Activated B cell treated with CpG ODN at 0.5 μM for 24 hours (primary cell): Measurements from ENCODE around the gene SCAMP1. TPM values are rescaled to one million over a fixed set of nuclear protein-coding genes. Genes with fewer than 3 reads are reported as not detected.

ENCODE experiments used
- ATAC-seq: fragments of 200-7000 bp; cut with Tn5 transposase; one replicate; pipeline ENCODE4 v1.10.0; 2021; ENCODE audit warnings: low read depth, mild to moderate bottlenecking, moderate library complexity
- CTCF ChIA-PET: fragments of 350-600 bp; sonication (Branson Sonifier 250); formaldehyde crosslinking; loops from one replicate; lab custom pipeline; 2021; ENCODE audit warnings: antibody characterized with exemption; lab: Charles Lee
- POLR2A ChIA-PET: fragments of 350-600 bp; sonication (Branson Sonifier 250); formaldehyde crosslinking; loops from one replicate; lab custom pipeline; 2021; ENCODE audit warnings: antibody characterized with exemption; lab: Charles Lee
- DNase-seq: peaks from one replicate; pipeline ENCODE4 v3.0.0; 2022
- H3K27ac Mint-ChIP-seq: one replicate; pipeline ENCODE4 v1.8.0; 2020; ENCODE audit warnings: mixed read lengths
- H3K27me3 Mint-ChIP-seq: one replicate; pipeline ENCODE4 v1.8.0; 2021; ENCODE audit warnings: mixed read lengths
- H3K36me3 Mint-ChIP-seq: one replicate; pipeline ENCODE4 v1.8.0; 2021; ENCODE audit warnings: low read depth, mixed read lengths
- H3K4me1 Mint-ChIP-seq: one replicate; pipeline ENCODE4 v1.8.0; 2021; ENCODE audit warnings: mixed read lengths
- H3K4me3 Mint-ChIP-seq: one replicate; pipeline ENCODE4 v1.8.0; 2020; ENCODE audit warnings: mild to moderate bottlenecking, mixed read lengths
- H3K9me3 Mint-ChIP-seq: one replicate; pipeline ENCODE4 v1.8.0; 2020; ENCODE audit warnings: mixed read lengths
- intact Hi-C: fragments of 100-400 bp; cut with micrococcal nuclease; formaldehyde crosslinking; loops from one replicate; pipeline ENCODE4 v1.15.1; 2024
- total RNA-seq: library from RNA; stranded (reverse); gene quantifications from 2 replicates; pipeline ENCODE4 v1.2.3, GENCODE V29; 2022
- TF ChIP-seq, protein P1 (sequence below): fragments of 200-600 bp; IDR thresholded peaks from one replicate; pipeline ENCODE4 v1.8.0; 2022; ENCODE audit warnings: antibody characterized with exemption, mild to moderate bottlenecking

The SCAMP1 gene
- total RNA-seq, 1 donor from 2014 or later, result 9.6 TPM

DNA sequence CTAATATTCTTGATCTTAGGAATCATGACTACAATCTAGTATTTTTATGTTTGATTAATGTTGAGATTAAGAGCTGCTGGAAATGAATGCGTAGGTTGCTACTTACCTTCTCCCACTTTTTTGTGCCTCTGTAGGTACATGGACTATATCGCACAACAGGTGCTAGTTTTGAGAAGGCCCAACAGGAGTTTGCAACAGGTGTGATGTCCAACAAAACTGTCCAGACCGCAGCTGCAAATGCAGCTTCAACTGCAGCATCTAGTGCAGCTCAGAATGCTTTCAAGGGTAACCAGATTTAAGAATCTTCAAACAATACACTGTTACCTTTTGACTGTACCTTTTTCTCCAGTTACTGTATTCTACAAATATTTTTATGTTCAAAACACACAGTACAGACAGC lies 115.0 kb downstream of the SCAMP1 start:
- H3K27me3 Mint-ChIP-seq, result no peaks in the 10 kb centered on the region
- H3K27ac Mint-ChIP-seq, result no peak overlapping the region
- no peak overlapping the region for H3K4me3 Mint-ChIP-seq
- ChIA-PET CTCF (no interaction called here), POLR2A (no interaction called here)
- ATAC-seq (no peak), DNase-seq (no peak)
- peaks cover 3% of the 10 kb centered on the region for H3K36me3 Mint-ChIP-seq
- TF ChIP-seq, protein P1, sequence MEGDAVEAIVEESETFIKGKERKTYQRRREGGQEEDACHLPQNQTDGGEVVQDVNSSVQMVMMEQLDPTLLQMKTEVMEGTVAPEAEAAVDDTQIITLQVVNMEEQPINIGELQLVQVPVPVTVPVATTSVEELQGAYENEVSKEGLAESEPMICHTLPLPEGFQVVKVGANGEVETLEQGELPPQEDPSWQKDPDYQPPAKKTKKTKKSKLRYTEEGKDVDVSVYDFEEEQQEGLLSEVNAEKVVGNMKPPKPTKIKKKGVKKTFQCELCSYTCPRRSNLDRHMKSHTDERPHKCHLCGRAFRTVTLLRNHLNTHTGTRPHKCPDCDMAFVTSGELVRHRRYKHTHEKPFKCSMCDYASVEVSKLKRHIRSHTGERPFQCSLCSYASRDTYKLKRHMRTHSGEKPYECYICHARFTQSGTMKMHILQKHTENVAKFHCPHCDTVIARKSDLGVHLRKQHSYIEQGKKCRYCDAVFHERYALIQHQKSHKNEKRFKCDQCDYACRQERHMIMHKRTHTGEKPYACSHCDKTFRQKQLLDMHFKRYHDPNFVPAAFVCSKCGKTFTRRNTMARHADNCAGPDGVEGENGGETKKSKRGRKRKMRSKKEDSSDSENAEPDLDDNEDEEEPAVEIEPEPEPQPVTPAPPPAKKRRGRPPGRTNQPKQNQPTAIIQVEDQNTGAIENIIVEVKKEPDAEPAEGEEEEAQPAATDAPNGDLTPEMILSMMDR, result no peak
- H3K9me3 Mint-ChIP-seq, result no peaks in the 10 kb centered on the region
- intact Hi-C loops, result no loop called here
- no peaks in the 10 kb centered on the region for H3K4me1 Mint-ChIP-seq

DNA sequence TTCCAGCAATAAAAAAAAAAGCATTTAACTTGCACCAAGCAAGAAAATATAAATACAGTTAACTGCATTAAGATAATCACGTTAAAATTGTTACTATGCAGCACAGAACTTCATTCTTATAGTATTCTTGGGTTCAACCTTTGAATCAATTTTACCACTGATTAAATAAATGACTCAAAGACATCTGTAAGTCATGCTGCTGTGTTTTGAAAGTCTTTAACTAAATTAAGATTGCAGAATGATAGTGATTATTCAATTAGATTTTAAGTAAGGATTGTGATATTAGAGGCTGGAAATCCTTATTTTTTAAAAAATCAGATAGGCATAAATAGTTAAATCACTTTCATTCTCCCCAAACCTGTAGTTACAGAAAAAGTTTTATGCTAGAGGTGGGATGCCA lies 116.4 kb downstream of the SCAMP1 start:
- no peak for ATAC-seq
- TF ChIP-seq, protein P1, result no peak
- no peak overlapping the region for H3K4me3 Mint-ChIP-seq
- DNase-seq, result no peak
- POLR2A ChIA-PET, result interaction anchor here (1.0 kb wide), 1 partner anchor 421 kb away, joined by 3 read pairs; no protein-coding TSS in a partner anchor
- no peaks in the 10 kb centered on the region for H3K27me3 Mint-ChIP-seq
- intact Hi-C loops, result no loop called here
- H3K4me1 Mint-ChIP-seq, result no peaks in the 10 kb centered on the region
- peaks cover 3% of the 10 kb centered on the region for H3K36me3 Mint-ChIP-seq
- CTCF ChIA-PET, result no interaction called here
- H3K9me3 Mint-ChIP-seq, result no peaks in the 10 kb centered on the region
- H3K27ac Mint-ChIP-seq, result no peak overlapping the region

DNA sequence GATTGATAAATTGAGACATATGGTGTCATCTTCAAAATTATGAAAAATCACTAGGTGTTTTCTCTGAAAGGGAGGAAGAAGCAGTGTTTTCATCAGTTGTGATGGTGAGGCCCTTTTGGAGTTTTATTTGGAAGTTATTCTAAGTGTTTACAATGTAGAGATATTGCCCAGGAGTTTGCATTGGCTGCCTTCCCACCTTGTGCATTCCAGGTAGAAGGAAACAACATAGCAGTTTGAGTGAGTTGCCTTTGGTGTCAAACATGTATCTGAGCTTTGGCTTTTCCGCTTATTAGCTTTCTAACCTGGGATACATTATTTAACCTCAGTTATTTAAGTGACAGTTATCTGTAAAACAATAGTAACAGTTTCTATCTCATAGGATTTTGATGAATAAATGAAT lies 122.5 kb downstream of the SCAMP1 start:
- no peak overlapping the region for H3K27ac Mint-ChIP-seq

DNA sequence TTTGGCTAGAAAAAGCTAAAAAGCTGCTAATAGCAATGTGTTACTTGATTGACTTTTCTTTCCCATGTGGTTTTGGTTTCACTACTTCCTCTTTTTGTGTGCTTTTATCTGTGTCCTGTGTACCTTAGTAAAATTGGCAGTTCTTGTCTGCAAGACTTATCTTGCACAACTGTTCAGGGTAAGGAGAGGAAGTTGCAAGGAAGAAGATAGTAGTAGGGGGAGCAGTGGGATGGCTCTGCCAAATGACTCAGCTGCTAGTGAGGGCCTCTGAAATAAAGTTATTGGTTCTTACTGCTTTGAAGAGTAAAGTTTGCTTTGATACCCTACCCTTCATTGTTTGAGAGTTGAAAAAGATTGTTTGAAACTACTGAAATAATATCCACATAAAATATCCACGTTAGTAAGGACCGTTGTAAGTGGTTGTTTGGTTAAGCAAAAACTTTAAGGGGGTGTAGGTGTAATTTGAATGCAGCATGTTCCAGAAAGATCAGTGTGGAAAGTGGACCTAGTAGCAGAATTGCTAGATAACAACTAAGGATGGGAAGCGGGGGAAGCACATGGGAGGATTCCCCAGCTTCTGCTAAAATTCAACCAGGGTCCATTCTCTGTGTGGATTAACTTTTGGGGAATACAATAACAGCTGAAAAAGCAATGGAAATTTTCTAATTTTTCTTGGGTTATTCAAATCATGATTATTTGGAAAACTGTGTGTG lies 123.5 kb downstream of the SCAMP1 start:
- intact Hi-C loops, result loop anchor here (2.0 to 5.0 kb wide), 2 partner anchors 27 to 122 kb away; partner anchors contain the start of gene SCAMP1
- Mint-ChIP-seq H3K36me3 (peaks cover 17% of the 10 kb centered on the region), H3K4me1 (peaks cover 20% of the 10 kb centered on the region), H3K27ac (peak overlapping the region; percentile 60), H3K4me3 (no peak overlapping the region), H3K27me3 (no peaks in the 10 kb centered on the region), H3K9me3 (no peaks in the 10 kb centered on the region)
- DNase-seq (no peak), ATAC-seq (peak; percentile 99)
- CTCF ChIA-PET, result interaction anchor here (1.2 to 1.8 kb wide), 3 partner anchors 16 to 649 kb away, joined by 4 to 7 read pairs (median 6); no protein-coding TSS in a partner anchor
- POLR2A ChIA-PET, result interaction anchor here (0.6 to 1.0 kb wide), 4 partner anchors 16 to 755 kb away, joined by 3 to 8 read pairs (median 3); partner anchors contain the start of genes ARSB and LHFPL2
- TF ChIP-seq, protein P1, result no peak

More for the DNA sequence above, 122.5 kb downstream of the SCAMP1 start:
- no peak overlapping the region for H3K4me3 Mint-ChIP-seq
- no peak for ATAC-seq
- intact Hi-C loops, result loop anchor here (2.0 to 5.0 kb wide), 2 partner anchors 28 to 121 kb away; partner anchors contain the start of gene SCAMP1
- DNase-seq, result no peak
- CTCF ChIA-PET, result interaction anchor here (1.2 to 1.8 kb wide), 3 partner anchors 15 to 650 kb away, joined by 4 to 7 read pairs (median 6); no protein-coding TSS in a partner anchor
- H3K9me3 Mint-ChIP-seq, result no peaks in the 10 kb centered on the region
- POLR2A ChIA-PET, result interaction anchor here (0.6 to 1.0 kb wide), 4 partner anchors 15 to 756 kb away, joined by 3 to 8 read pairs (median 3); partner anchors contain the start of genes ARSB and LHFPL2
- peaks cover 7% of the 10 kb centered on the region for H3K36me3 Mint-ChIP-seq
- H3K4me1 Mint-ChIP-seq, result peaks cover 20% of the 10 kb centered on the region
- TF ChIP-seq, protein P1, result no peak
- H3K27me3 Mint-ChIP-seq, result no peaks in the 10 kb centered on the region

DNA sequence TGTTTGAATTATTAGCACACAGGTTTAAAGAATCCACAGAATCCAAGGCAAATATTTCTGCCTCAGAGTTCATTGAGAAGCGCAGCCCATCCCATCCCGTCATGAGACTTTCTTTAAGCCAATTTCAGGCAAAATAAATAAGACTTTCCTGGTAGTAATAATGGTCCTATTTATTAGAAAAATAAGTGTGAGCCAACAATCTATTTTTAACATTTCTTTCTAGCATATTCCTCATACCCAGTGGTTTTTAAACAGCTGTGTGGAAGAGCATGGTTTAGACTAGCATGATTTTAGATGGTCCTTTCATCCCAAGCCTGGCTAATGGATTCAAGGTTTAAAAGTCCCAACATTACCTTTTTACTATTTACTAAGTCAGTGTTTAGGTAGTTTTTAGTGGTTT lies 125.8 kb downstream of the SCAMP1 start:
- Mint-ChIP-seq H3K4me3 (no peak overlapping the region), H3K27ac (no peak overlapping the region), H3K4me1 (peaks cover 22% of the 10 kb centered on the region), H3K36me3 (peaks cover 29% of the 10 kb centered on the region), H3K27me3 (no peaks in the 10 kb centered on the region), H3K9me3 (no peaks in the 10 kb centered on the region)
- ChIA-PET POLR2A (no interaction called here), CTCF (no interaction called here)
- DNase-seq (no peak), ATAC-seq (no peak)
- TF ChIP-seq, protein P1, result no peak
- intact Hi-C loops, result no loop called here
